NCI-H82 (cell line): ENCODE results near the gene KIAA1755.

Source experiments
- DNase-seq: peaks from one replicate; lab custom pipeline; 2025; lab: John Stamatoyannopoulos, UW

KIAA1755 gene, protein sequence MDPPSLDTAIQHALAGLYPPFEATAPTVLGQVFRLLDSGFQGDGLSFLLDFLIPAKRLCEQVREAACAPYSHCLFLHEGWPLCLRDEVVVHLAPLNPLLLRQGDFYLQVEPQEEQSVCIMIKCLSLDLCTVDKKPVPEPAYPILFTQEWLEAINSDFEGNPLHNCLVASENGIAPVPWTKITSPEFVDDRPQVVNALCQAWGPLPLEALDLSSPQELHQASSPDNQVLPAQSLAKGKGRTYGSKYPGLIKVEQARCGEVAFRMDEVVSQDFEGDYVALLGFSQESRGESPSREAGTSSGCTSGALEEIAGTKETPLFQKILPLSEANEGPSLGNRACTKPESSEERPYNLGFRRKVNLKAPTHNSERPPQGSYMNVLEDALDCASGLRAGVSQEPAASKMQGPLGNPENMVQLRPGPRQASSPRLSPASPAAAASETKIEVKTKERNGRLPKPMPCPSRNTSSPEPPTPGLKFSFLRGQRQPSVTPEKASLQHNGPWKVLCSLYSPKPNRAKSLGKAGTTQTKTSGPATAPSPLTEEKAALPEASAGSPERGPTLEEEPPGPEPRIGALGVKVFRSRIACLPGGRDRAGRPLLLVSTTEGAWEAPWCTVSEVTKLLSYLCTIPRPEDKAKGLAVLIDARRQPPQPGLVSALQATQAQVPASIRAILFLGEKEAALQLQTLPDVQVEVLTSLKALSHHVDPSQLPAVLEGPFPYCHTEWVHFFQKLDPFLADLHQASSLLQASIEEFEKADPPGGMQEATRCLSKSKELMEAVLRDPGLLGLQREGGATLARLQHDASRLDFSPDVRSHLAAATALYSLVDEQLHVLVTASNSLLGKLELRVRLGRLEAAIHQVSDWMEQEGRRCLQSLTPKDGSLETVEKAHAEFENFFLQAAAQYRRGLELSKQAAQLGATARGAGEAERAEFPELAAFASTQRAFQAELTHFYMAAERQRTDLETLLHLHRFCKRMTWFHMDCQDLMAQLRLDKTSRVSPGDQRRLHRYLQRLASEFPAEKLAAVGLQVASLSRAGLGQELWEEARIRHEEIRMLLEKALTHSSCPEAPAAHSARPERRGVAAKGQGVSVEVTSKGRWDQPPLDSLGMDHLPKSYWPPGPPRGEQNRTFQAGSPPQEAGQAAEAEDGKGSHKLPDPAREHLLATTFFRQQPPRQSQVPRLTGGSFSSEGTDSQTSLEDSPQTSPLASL

DNA sequence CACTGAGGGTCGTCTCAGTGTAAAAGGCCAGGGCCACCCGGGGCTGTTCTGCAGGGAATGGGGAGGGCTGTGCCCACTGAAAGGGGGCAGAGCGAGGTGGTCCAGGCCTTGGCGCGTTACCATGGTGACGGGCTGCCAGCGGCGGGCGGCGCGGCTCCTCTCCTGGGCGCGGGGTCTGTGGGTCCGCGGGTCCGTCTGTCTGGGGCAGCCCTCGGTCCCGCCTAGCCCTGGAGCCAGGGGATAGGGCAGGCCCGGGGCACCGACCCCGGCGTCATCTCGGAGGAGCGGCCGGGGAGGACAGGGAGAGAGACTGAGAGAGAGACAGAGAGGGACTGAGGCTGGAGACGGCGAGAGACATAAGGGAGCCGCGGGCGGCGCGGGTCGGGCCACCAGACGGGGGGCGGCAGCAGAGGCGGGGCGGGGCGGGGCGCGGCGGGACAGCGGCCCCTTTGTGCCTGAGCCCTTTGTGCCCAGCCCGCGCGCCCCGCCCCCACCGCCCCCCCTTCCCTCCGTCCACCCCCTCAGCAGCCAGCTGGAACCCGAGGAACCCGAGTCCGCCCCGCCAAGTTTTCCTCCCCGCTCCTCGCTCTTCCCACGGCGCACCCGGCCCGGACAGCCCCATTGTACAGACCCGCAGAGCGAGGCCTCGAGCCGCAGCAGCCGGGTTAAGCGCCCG is at the start of gene KIAA1755:
Gene KIAA1755 (minus strand): TSS at position 358 of the 676 bp plus-strand sequence. CDS start 235 bp downstream, at position 123.
- DNase-seq, result peak; percentile 81

DNA sequence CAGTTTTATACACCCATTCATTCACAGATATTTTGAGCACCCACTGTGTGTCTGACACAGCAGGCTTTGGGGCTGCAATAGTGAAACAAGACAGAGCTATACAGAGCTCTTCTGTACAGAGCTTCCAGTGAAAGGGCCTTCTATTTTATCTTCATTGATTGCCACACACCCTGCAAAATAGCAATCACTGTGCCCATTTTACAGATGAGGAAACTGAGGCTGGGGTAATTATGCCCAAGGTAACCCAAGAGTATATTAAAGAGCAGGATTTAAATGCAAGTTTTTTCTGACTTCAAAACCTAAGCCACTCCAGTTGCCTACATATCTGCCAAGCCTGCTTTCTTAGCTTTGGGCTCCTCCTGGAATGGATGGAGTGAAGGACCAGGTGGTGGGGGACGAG is 47.9 kb upstream of the KIAA1755 start:
- no peak for DNase-seq

DNA sequence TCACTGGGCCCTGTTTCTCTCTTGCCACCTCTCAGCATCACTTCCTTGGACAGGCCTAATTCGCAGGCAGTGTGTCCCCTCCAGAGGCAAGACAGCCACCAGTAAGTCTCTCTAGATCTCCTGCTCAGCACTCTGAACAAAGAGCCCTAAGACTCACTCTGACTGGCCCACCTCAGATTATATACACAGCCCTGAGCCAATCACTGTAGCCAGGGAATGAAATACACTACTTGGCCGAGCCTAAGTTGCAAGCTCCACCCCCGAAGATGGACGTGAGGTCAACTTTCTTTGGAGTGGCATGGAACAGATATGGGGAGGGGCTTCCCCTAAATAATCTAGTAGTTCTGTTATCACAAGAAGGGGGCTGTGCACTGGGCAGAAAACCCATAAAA is 47.5 kb upstream of the KIAA1755 start:
- peak; percentile 38 for DNase-seq

DNA sequence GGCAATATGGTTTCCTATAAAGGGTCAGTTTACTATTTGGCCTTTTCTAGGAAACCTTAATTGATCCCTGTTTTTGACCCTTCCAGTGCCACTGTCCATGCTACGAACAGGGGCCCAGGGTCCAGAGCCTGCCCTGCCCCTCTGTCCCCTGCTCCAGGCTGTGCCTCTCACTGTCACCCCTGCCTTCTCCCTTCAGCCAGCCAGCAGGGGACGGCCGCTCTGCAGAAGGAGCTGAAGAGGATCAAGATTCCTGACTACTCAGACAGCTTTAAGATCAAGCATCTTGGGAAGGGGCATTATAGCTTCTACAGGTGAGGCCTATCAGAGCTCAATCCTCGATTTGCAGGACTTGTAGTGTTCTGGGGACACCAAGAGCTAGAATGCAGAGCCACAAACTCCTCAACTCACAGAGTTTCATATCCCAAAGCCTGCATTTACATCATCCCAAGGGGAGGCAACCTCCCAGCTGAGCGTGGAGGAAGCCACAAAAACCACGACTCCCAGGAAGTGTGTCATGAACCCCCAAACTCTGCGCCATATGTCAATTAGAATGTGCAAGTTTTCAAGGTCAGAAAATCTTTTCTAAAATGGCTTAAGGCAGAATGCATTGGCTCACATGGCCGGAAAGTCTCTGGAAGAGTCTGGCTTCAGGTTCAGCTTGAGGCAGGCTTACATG is 47.0 kb upstream of the KIAA1755 start:
- DNase-seq, result peak; percentile 57

DNA sequence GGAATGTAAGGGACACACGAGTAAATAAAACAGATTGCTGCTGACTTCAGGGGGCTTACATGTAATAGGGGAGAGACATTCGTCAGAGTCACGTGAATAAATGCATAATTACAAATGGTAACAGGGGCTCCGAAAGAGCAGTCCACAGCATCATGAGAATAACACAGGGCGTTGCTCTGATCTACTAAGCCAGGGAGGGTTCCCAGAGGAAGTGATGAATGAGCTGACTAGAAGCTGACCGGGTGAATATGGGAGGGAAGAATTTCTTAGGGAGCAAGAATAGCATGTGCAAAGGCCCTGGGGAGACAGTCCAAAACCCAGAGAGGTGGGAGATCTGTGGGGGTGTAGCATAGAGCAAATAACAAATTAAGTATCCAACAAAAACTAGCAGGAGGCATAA is 45.8 kb upstream of the KIAA1755 start:
- no peak for DNase-seq

DNA sequence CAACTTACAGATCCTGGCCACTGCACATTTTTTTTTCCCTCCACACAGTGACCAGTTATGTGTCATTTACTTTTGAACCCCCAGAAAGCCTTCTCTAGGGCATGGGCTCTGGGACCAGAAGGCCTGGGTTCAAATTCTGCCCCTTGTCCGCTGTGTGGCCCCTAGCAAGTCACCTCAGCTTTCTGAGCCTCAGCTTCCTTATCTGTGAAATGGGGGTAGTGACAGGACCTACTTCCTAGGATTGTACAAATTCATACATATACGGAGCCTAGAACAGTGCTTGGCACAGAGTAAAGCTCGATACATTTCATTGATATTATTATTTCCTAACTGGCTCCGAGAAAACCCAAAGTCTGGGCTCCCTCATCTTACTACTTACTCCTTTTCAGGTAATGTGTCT is 45.0 kb upstream of the KIAA1755 start:
- DNase-seq, result no peak

DNA sequence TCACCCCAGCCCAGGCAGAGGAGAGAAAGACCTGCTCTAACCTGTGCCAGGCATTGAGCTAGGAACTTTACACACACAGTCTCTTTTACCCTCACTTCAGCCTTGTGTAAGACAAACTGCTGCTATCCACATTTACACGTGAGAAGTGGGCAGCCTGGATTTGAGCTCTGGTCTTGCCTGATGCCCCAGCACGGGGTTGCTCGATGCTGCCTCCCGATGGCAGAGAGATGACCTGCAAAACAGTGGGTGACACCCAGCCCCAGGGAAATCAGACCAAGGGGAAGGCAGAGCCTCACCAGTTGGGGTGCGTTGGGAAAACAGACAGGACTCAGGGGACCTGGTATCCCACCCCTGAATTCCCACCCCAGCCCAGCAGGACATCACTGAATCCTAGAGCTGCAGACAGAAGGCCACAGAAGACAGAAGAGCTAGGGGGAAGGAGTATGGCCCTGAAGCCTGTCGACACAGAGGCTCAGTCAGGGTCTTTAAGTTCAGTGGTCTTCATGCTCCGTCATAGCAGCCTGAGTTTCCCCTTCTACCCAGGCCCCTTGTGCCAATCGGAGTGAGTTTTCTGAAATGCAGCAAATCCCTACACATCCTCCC is 44.4 kb upstream of the KIAA1755 start:
- DNase-seq, result peak; percentile 87

DNA sequence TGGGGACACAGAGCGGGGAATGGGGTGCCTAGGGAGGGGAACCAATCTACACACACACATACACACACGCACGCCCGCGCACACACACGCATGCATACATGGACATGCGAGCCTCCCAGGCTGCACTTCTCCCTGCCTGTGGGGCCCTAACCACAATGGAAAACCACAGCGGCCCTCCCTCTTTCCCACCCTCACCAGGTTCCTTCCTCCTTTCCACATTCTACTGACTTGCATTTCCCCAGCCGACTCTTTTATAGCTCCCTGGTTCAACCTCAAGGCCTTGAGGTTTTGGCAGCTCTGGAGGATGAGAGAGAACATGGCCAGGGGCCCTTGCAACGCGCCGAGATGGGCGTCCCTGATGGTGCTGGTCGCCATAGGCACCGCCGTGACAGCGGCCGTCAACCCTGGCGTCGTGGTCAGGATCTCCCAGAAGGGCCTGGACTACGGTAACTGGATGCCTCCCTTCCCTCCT is 43.4 kb upstream of the KIAA1755 start, which contains the start of gene BPI:
Gene BPI (plus strand): TSS at position 249 of the 472 bp plus-strand sequence. CDS start 68 bp downstream, at position 317.
- no peak for DNase-seq

DNA sequence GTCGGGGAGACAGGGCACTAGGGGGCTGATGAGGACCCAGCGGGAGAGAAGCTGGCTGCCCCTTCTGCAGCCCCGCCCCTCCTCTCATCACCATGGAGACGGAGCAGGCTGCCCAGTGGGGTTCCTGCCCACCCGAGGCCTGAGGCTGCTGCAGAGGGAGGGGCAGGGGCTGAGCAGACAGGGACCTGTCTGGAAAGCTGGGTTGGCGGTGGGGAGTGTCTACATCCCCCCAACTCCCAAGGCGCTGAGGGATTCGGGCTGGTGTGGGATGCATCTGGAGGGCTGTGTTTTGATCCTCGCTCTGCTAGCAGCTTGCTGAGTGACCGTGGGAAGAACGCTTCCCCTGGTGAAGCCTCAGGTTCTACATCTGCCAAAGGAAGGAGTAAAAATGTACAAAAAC is 42.3 kb upstream of the KIAA1755 start:
- DNase-seq, result no peak

DNA sequence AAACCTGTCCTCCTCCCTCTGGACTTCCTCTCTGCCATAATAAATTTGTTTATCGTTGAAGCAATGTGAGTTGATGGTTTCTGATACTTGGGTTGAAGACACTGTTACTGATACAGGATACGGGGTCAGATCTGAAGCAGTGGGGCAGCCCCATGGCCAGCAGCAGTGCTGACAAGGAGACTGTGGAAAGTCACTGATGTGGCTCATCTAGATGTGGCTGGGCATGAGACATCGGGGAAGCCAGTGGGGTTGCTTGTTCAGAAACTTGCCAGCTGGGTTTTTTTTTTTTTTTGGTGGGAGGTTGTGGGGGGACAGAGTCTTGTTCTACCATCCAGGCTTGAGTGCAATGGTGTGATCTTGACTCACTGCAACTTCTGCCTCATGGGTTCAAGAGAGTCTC is 40.8 kb upstream of the KIAA1755 start:
- DNase-seq, result no peak

DNA sequence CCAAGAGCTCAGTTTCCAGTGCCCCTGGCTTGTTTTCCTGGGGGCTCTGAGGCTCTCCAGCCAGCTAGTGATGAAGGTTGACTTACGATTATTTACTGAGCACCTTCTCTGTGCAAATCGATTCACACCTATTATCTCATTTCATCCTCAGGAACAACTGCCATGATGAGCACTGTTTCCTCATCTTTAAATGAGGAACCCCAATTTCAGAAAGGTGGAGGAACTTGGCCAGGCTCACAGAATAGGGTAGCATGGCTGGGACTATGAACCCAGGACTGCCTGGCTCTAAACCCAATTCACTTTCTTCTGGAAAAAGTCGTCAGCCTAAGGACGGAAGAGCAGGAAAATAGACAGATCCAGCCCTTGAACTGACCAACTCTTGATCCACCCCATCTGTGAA is 39.9 kb upstream of the KIAA1755 start:
- no peak for DNase-seq

DNA sequence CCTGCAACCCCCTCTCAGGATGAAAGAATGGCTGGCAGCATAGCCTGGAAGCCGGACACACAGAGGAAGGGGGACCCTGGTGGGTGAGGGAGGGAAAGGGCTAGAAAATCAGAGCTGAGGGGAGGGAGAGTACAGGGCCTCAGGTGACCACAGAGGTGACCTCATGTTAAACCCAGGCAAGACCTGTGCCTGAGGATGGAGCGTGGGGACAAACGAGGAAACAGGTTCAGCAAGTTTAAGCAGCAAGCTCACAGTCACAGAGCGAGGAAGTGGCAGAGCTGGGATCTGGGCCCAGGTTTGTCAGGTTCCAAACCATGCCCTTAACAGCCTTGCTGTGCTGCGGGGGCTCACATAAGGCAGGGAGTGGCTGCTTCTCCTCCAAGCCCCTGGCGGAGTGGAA is 39.4 kb upstream of the KIAA1755 start:
- no peak for DNase-seq

DNA sequence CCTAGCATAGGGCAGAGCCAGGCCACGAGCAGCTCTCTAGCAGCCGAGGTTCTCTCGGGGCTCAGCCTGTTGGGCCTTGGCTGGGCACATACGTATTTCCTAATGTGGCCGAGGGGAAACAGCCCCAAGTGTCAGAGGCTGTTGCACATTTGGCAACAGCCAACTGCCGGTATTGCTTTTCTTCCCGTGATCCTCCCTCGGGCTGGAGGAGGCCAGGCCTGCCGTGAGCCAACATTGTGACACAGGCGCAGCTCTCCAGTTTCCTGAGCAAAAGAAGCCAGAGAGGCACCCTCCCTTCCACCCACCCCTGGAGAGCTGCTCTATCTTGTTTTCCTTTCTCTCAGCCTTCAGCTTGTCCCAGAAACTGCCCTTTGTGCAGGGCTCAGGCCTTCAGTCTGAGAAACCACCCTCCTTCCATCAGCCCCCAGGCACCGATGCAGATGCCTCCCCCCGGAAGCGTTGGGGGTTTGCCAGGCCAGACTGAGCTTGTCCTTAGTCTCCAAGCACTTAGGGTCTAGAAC is 38.3 kb upstream of the KIAA1755 start:
- no peak for DNase-seq

DNA sequence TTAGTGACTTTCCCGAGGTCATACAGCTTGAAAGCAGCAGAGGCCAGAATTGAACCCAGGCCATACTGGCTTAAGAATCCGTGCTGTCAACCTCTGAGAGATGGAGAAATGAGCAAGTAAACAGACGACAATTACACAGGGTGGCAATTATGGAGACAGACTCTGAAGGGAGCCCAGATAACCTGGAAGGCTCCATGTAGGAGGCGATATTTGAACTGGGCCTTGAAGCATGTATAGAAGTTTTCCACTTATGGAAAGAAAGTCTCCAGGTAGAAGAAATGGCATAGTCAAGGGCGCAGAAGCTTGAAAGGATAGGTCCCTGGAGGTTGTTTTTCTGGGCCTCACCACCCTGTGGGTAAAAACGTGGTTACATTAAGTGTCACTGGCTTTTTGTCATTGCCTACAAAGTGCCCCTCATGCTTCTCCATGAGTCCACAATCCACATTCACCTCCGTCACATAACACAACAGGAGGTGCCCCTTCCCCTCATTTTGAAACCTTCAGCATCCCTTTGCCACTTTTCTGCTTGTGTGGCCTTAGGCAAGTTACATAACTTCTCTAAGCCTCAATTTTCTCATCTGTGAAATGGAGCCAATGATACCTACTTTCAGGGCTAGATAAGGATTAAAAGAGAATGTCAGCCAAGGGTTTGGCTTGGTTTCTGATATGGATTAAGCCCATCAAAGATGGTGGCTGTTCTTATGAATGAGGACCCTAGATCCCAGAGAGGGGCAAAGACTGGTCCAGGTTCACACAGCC is 37.6 kb upstream of the KIAA1755 start:
- DNase-seq, result no peak

DNA sequence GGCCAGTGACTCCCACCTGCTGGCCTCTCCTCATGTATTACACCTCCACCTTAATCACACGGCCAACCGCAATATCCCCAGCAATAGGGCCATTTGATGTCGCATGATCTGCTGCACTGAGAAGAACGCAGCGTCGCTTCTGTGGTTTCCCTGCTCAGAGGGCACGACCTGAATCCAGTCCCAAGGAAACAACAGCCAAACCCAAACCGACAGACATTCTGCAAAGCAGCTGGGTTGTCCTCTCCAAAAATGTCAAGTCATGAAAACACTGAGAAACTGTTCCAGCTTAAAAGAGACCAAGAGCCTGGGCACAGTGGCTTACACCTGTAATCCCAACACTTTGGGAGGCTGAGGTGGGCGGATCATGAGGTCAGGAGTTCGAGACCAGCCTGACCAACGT is 35.9 kb upstream of the KIAA1755 start:
- no peak for DNase-seq

DNA sequence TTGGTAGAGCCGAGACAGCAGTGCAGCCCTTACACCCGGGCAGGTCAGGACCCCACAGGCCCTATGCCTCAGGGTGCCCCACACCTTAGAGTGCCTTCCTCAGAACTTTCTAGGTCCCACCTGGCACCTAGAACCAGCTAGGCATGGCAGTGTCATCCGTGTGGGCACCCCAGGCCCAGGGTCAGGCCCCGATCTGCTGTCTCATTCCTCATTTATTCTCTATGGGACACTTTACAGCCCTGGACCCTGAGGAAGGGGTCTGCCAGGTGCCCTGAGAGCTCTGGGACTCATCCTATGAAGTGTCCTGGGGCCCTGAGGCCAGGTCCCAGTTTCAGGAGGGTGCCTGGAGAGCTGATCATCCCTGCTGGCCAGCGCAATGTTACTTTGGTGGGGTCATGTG is 35.3 kb upstream of the KIAA1755 start:
- DNase-seq, result no peak

DNA sequence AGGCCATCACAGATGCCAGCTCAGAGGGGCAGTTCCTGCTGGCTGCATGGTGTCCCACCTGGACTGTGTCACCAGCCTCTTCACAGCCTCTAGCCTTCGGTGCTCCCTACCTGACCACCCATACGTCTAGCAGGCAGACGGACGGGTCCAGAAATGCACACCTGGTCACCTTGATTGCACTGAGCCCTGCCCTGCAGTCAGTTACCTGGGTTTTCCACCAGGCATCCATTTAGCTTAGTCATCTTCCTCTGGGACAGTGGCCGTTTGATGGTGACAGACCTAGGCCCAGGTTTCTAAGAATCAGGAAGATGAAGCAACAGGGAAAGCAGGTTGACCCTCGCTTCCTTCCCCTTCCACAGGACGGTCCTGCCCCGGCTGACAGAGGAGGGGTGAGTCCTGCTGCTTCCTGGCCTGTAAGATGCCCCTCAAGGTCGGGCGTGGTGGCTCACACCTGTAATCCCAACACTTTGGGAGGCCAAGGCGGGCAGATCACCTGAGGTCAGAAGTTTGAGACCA is 33.6 kb upstream of the KIAA1755 start:
- DNase-seq, result no peak

DNA sequence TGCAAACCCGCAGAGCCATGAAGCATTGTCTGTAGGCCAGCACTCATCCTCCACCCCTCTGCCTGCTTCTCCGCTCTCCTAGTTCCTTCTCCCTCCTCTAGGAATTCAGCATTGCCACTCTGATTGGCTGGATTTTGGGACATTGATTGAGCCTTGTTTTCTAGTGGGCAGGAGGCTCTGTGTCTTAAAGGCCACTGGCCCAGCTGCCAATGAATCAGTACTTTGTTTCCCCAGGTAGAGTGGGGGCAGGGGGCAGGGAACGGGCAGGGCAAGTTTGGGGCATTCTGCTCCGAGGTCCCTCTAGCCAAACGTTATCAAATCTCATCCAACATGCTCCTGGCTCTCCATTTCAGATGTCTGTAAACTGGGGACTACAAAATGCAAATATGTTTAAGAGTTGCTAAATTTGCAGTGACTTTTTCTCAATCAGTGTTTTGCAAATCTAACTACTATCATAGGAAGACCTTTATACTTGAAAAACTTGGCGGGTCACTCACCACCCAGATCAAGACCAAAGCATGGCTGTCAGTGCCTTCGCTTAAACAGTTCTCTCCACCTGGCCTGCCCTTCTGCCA is 33.0 kb upstream of the KIAA1755 start:
- DNase-seq, result peak; percentile 45

DNA sequence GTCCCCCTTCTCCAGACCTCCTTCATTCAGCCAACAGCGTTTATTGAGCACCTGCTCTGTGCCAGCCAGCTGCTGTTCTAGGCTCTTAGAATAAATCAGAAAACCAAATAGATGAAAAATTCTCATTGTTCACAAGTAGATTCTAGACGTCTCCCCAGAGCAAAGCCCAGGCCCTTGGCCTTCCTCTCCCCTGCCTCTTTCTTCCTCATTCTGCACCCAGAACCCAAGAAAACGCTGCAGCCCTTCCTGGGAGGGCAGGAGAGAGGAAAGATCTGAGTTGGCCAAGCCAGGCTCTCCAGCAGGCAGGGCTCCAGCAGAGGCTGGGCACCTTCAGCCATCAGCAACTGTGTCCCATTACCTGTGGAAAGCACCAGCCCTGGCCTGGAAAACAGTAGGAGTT is 31.4 kb upstream of the KIAA1755 start:
- no peak for DNase-seq
